HG03354 (cell line): Measurements from ENCODE around the gene KRT6A.

Source experiments
- ATAC-seq: cut with Tn5 transposase; IDR thresholded peaks from one replicate; pipeline ENCODE4 v1.9.1; 2021; ENCODE audit warnings: mild to moderate bottlenecking; ENCODE audit not compliant: unreplicated experiment, poor library complexity, severe bottlenecking

KRT6A gene

GRCh38 chr12:52493172-52493571 is at the start of gene KRT6A:
Gene KRT6A (minus strand): TSS chr12:52493257. CDS start chr12:52493188, 69 bp downstream.
- no peak for ATAC-seq

GRCh38 chr12:52542157-52542556 is 49.1 kb upstream of the KRT6A start:
- ATAC-seq: no peak

GRCh38 chr12:52541709-52542108 is 48.7 kb upstream of the KRT6A start:
- no peak for ATAC-seq

GRCh38 chr12:52540531-52540930 is 47.5 kb upstream of the KRT6A start:
- no peak for ATAC-seq

- no peak for ATAC-seq
Observed at GRCh38 chr12:52539821-52540173, 46.7 kb upstream of the KRT6A start.

- no peak for ATAC-seq
Observed at GRCh38 chr12:52539083-52539820, 46.2 kb upstream of the KRT6A start.

GRCh38 chr12:52537101-52537500 is 44.0 kb upstream of the KRT6A start:
- no peak for ATAC-seq

GRCh38 chr12:52535574-52535973 is 42.5 kb upstream of the KRT6A start:
- ATAC-seq: no peak

GRCh38 chr12:52534482-52534881 is 41.4 kb upstream of the KRT6A start:
- no peak for ATAC-seq

GRCh38 chr12:52533686-52534470 is 40.8 kb upstream of the KRT6A start:
- no peak for ATAC-seq

GRCh38 chr12:52532636-52533035 is 39.6 kb upstream of the KRT6A start:
- no peak for ATAC-seq

- no peak for ATAC-seq
Observed at GRCh38 chr12:52531566-52532300, 38.7 kb upstream of the KRT6A start.

GRCh38 chr12:52530905-52531304 is 37.8 kb upstream of the KRT6A start:
- no peak for ATAC-seq

- no peak for ATAC-seq
Observed at GRCh38 chr12:52530366-52530765, 37.3 kb upstream of the KRT6A start.

GRCh38 chr12:52529846-52530245 is 36.8 kb upstream of the KRT6A start:
- ATAC-seq: no peak

GRCh38 chr12:52529417-52529816 is 36.4 kb upstream of the KRT6A start:
- ATAC-seq: no peak

- no peak for ATAC-seq
Observed at GRCh38 chr12:52528641-52529143, 35.6 kb upstream of the KRT6A start.

- no peak for ATAC-seq
Observed at GRCh38 chr12:52527121-52527800, 34.2 kb upstream of the KRT6A start.

- no peak for ATAC-seq
Observed at GRCh38 chr12:52526511-52526951, 33.5 kb upstream of the KRT6A start.
